GM19035 (cell line): Measurements from ENCODE around the gene PGLYRP2.

Source experiments
- ATAC-seq: cut with Tn5 transposase; IDR thresholded peaks from one replicate; pipeline ENCODE4 v1.9.1; 2021; ENCODE audit not compliant: unreplicated experiment

Gene PGLYRP2

DNA sequence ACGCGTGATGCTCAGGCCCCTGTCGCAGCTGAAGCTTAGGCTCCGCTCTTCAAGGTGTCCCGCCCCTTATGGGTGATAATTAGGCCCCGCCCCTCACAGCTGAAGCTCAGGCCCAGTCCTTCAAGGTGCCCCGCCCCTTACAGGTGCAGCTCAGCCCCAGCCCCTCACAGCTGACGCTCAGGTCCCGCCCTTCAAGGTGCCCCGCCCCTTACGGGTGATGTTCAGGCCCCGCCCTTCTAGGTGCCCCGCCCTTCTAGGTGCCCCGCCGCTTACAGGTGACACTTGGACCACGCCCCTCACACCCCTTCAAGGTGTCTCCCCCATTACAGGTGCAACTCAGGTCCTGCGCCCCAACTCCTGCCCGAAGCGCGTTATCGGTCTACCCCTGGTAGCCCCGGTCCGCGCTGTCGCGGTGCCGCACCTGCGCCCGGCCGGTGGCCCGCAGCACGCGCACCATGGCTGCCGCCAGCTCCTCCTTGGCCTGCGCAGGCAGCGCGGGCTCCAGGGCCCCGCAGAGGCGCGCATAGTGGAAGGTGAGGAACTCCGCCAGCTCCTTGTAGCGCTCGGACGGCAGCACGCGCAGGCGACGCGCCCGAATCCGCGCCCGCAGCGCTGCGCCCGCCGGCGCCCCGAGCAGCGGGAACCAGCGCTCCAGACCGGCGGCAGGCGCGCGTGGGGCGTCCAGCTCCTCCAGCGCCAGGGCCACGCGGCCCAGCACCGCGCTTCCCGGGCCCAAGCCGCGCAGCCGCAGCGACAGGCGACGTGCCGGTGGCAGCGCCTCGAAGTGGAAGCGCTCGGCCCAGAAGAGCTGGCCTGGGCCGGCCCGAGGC lies 22.2 kb downstream of the PGLYRP2 start:
- no peak for ATAC-seq

- no peak for ATAC-seq
Measured at GRCh38 chr19:15456441-15456840, 22.9 kb downstream of the PGLYRP2 start.

DNA sequence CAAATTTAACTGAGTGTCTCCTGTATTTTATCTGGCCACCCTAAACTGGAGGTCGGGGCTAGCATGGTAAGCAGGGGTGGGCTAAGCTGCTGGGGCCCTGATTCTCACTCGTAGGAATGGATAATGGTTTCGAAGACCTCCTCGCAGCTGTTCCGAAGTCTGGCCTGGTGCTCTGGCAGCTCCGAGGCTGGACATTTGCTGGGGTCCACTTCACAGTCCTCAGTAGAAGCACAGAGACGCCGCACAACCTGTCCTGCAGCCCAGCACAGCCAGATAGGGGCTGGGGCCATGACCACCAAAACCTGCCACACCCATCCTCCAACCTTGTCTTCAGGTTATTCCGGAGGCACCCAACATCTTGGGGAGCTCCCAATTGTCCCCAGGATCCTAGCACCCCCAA lies 23.3 kb downstream of the PGLYRP2 start:
- ATAC-seq: no peak

DNA sequence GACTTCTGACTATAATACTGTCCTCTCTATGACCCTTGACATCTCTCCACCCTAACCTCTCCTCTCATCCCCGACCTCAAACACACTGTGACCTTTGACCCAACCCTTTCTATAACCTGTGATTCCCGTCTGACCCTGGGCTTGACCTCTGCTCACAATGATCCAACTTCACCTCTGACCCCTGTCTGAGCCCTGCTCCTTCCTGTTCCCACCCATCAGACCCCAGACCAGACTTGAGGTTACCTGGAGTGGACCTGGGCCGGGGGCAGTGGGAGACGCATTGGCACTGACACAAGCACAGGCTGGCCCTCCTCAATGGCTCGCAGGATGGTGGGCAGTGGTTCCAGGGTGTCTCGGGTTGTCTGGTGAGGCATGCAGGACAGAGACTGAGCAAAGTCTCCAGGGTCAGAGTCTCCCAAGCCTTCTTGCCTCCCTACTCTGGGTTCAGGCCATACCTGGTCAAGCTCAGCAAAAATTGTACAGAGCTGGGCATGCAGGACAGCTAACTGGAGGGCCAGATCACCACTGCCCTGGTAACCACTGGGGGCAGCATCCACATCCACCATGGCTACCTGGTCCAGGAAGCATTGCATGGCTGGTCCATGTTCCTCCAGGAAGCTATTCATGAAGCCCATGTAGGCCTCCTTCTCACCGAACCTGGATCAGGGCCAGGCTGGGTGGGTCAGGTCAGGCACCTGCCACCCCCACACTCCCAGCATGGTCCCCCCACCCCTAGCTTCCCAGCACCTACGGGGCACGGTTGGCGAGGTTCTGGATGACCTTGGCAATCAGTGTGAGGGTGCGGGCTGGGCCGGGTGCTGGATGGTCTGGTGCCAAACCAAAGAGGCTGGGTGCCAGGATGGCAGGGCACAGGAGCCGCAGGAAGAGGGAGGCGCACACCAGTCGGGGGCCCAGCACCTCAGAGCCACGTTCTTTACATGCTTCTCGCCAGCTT lies 25.1 kb downstream of the PGLYRP2 start:
- ATAC-seq: no peak

GRCh38 chr19:15453091-15453578 lies 26.2 kb downstream of the PGLYRP2 start:
- no peak for ATAC-seq

GRCh38 chr19:15452111-15453047 lies 26.9 kb downstream of the PGLYRP2 start:
- ATAC-seq: no peak

- ATAC-seq: no peak
Measured at GRCh38 chr19:15450528-15450890, 28.8 kb downstream of the PGLYRP2 start.

DNA sequence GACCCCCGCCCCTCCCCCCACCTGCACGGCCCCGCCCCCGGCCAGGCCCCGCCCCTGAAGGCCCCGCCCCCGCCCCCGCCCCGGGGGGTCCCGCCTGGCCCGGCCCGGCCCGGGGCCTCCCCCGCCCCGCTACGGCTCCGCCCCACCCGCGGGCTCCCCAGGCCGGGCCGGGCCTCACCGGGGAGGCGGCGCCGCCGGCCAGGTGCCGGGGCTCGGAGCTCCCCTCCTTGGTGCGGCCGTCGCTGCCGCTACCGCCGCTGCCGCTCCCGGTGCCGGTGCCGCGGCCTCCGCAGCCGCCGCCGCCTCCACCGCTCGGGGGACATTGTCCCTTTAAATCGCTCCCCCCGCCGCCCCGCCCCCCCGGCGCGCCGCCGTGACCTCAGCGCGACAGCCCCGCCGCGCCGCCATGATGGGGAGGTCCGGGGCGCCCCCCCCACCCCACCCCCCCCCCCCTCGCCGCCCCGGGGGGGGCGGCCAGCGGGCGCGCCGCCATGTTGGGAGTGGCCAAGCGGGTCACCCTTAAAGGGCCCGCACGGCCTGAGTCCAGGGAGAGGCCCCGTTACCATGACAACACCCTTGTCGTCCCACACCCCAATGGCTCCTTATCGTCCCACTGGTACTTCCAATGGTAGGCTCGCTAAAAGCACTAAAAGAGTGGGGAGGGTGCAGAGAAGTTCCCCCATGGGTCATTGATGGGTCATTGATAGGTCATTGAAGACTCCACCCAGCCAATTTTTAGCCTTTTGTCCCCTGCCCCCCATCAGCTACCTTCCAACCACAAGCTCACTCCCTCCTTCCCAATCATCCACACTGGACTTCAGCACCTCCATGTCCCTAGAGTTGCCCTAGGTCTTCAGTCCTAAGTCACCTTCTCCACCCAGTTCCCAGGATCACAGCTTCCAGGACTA lies 29.4 kb downstream of the PGLYRP2 start, which contains the start of gene WIZ:
TSS of gene WIZ (minus strand) at position 337 of the 908 bp plus-strand sequence. CDS start 1,649 bp downstream, outside the sequence.
- ATAC-seq: peak; percentile 61

- no peak for ATAC-seq
Measured at GRCh38 chr19:15448778-15449619, 30.3 kb downstream of the PGLYRP2 start.

DNA sequence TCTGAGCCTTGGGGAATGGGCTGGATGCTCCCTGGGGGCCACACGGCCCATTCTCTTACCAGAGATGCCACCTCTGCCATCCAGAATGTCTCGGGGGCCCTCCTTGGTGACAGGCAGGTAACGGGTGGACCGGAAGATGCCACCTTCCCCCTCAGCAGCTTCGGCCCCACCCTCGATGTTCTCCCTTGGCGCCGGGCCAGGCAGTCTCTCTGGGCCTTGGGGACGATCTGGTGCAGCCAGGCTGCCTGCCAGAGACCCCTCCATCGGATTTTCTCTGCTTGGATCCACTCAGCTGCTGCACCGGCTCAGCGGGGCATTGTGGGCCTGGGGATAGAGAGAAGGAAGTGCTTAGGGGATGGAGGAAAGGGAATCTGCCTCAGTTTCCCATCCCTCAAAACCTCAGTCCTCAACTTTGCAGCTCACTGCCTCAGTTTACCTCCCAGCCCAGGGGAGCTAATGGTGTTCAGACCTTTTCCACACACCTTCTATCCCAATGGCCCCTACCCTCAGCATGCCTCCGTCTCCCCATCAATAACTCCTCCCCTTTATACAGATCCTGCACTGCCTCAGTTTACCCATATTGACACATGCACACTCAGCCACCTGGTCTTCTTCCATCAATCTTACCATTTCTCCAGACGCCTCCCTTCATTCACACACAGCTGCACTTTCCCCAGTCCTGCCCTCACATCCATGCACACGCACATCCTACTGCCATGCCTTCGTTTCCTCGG lies 31.1 kb downstream of the PGLYRP2 start:
- no peak for ATAC-seq

DNA sequence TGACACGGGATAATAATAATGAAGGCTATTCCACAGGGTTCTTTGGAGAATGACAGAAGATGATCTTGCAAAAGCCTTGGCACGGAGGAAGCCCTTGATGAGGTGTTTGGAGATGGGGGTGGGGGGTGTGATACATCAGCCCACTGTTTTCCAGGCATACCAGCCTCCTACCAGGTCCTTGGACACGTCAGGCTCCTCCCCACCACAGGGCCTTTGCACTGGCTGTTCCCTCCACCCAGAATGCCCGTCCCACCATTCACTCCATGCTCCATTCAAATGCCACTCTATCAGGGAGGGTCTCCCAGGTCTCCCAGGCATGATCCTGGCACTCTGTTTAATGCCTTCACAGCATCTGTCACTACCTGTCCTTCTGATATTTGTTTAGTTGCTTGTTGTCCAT lies 32.2 kb downstream of the PGLYRP2 start:
- no peak for ATAC-seq

DNA sequence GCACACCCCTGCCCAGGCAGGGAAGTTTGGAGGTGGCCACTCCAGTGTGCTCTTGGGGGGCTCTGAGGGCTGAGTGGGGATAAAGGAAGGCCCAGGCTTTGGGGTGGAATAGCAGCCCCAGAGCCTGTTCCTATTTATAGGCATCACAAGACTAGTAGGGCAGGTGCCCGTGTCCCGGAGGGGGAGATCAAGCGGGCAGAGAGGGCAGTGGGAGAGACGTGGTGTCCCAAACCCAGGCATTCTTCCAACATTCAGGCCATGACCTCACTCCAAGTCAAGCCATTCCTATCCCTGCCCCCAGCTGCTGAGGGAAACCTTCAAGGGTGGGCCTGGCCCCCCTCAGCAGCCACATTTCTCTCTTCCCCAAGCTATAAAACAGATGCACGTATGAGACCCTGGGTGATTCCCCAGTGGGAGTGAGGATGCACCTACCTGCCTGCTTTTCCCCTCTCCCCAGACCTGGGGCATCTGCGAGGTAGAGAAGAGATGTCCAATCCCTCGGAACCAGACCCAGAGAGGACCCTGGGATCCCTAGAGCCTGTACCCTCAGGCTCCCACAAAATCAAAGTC lies 33.4 kb downstream of the PGLYRP2 start:
- no peak for ATAC-seq

- no peak for ATAC-seq
Measured at GRCh38 chr19:15445227-15445605, 34.1 kb downstream of the PGLYRP2 start.

- no peak for ATAC-seq
Measured at GRCh38 chr19:15444505-15445226, 34.6 kb downstream of the PGLYRP2 start.

GRCh38 chr19:15443838-15444237 lies 35.5 kb downstream of the PGLYRP2 start:
- no peak for ATAC-seq

DNA sequence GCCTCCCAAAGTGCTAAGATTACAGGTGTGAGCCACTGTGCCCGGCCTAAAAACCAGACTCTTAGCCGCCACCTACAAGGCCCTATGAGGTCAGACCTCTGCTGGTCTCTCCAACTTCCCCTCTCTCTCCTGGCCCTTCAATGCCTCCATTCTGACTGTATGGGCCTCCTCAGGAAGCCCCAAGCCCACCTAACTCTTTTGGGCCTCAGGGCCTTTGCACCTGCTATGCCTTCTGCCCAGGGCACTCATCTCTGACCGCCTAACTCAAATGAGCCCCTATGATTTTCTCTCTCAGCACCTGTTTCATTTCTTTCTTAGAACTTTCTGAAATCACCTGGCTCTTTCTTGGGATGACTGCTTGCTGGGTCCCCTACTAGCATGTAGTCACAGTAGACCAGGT lies 36.0 kb downstream of the PGLYRP2 start:
- no peak for ATAC-seq
